A549 (cell line): ENCODE measurements around the gene OR2H1. TPM values are rescaled to one million over a fixed set of nuclear protein-coding genes. Genes with fewer than 3 reads are reported as not detected.

ENCODE experiments used
- ATAC-seq, 2 experiments: fragments of 200-7000 bp in 1 of 2; fragments of >200 bp in 1 of 2; cut with Nextera tagmentation in 1 of 2; cut with Tn5 transposase in 1 of 2; 3 replicates each; pipeline versions ENCODE4 v1.8.0 to v1.9.1; 2018 to 2020; ENCODE audit warnings: mild to moderate bottlenecking in 1 of 2, moderate library complexity in 1 of 2
- CTCF ChIA-PET: fragments of 300-600 bp; sonication (Branson Sonifier 250); formaldehyde crosslinking; extraction: SDS; loops from one replicate; lab custom pipeline; 2021; ENCODE audit warnings: antibody characterized with exemption, inconsistent platforms; lab: Yijun Ruan, JAX
- POLR2A ChIA-PET: fragments of 350-600 bp; formaldehyde crosslinking; extraction: SDS; loops from one replicate; lab custom pipeline; 2021; ENCODE audit warnings: antibody characterized with exemption, inconsistent platforms; lab: Yijun Ruan, JAX
- DNase-seq, 2 experiments: peaks; one replicate each; pipeline versions ENCODE4 v3.0.0 to v3.0.0-alpha.2; 2011 to 2016; ENCODE audit warnings: low read depth in 1 of 2, low spot score in 1 of 2
- FAIRE-seq: peaks from 2 replicates; lab custom pipeline; 2011; peaks lifted over from hg19 to GRCh38; lab: Jason Lieb, UNC
- H3K27ac ChIP-seq, 2 experiments: fragments of >200 bp; sonication (Bioruptor Twin); formaldehyde crosslinking; 3 replicates each; pipeline ENCODE4 v1.5.1; 2016 to 2017
- H3K4me1 ChIP-seq: fragments of >200 bp; sonication (Bioruptor Twin); formaldehyde crosslinking; 3 replicates; pipeline ENCODE4 v1.6.1; 2016
- H3K4me2 ChIP-seq: fragments of >200 bp; sonication (Bioruptor Twin); formaldehyde crosslinking; 3 replicates; pipeline ENCODE4 v1.6.1; 2016
- H3K4me3 ChIP-seq: fragments of >200 bp; sonication (Bioruptor Twin); formaldehyde crosslinking; 3 replicates; pipeline ENCODE4 v1.5.1; 2016
- H3K9me3 ChIP-seq: fragments of >200 bp; sonication (Bioruptor Twin); formaldehyde crosslinking; 3 replicates; pipeline ENCODE4 v1.6.1; 2016
- BCL3 ChIP-seq: fragments of >200 bp; sonication (Bioruptor Twin); formaldehyde crosslinking; IDR thresholded peaks from 3 replicates; pipeline ENCODE4 v1.6.1; 2016
- BHLHE40 ChIP-seq: IDR thresholded peaks from 2 replicates; pipeline ENCODE4 v1.6.1; 2012; ENCODE audit warnings: low read depth, low read length, inconsistent platforms
- CBX2 ChIP-seq: fragments of 200-600 bp; sonication (generic); IDR thresholded peaks from 2 replicates; pipeline ENCODE4 v1.6.1; 2016; ENCODE audit warnings: low read depth, mild to moderate bottlenecking, borderline replicate concordance
- CHD2 ChIP-seq: fragments of 150-350 bp; IDR thresholded peaks from 2 replicates; pipeline ENCODE4 v1.6.1; 2014; ENCODE audit warnings: low read length; ENCODE audit not compliant: partially characterized antibody
- EHF ChIP-seq: fragments of 250-450 bp; sonication (Bioruptor Pico); IDR thresholded peaks from 2 replicates; pipeline ENCODE4 v1.5.0; 2020; ENCODE audit warnings: mild to moderate bottlenecking
- FOSL2 ChIP-seq, 2 experiments: fragments of 450-650 bp in 1 of 2; fragments of >200 bp in 1 of 2; sonication (Bioruptor Twin) in 1 of 2; formaldehyde crosslinking; IDR thresholded peaks; 2 replicates each; pipeline versions ENCODE4 v1.5.0 to v1.6.1; 2016 to 2020; ENCODE audit warnings: mild to moderate bottlenecking in 1 of 2, moderate library complexity in 1 of 2
- HDAC2 ChIP-seq: fragments of 200-600 bp; sonication (generic); IDR thresholded peaks from 2 replicates; pipeline ENCODE4 v1.6.1; 2016
- HEYL ChIP-seq: fragments of 250-450 bp; sonication (Bioruptor Pico); IDR thresholded peaks from 2 replicates; pipeline ENCODE4 v1.8.0; 2021; ENCODE audit warnings: mild to moderate bottlenecking, moderate library complexity
- HOXA7 ChIP-seq: fragments of 250-450 bp; sonication (Bioruptor Pico); IDR thresholded peaks from 2 replicates; pipeline ENCODE4 v1.5.0; 2020; ENCODE audit warnings: mild to moderate bottlenecking, moderate library complexity
- JUNB ChIP-seq: fragments of >200 bp; sonication (Bioruptor Twin); formaldehyde crosslinking; IDR thresholded peaks from 2 replicates; pipeline ENCODE4 v1.6.1; 2016
- KDM1A ChIP-seq: fragments of 200-600 bp; sonication (generic); IDR thresholded peaks from 2 replicates; pipeline ENCODE4 v1.6.1; 2016; ENCODE audit warnings: low read depth, mild to moderate bottlenecking
- KDM5A ChIP-seq: fragments of 200-600 bp; sonication (generic); IDR thresholded peaks from 2 replicates; pipeline ENCODE4 v1.6.1; 2016; ENCODE audit warnings: antibody characterized with exemption, mild to moderate bottlenecking
- MAZ ChIP-seq: fragments of 150-350 bp; IDR thresholded peaks from 2 replicates; pipeline ENCODE4 v1.6.1; 2014; ENCODE audit warnings: antibody characterized with exemption, low read depth, low read length, borderline replicate concordance
- MYC ChIP-seq: IDR thresholded peaks from 2 replicates; pipeline ENCODE4 v1.6.1; 2012; ENCODE audit warnings: mild to moderate bottlenecking, inconsistent platforms, low read length, improper control_type of control experiment, borderline replicate concordance
- NPAS2 ChIP-seq: fragments of 250-450 bp; sonication (Bioruptor Pico); IDR thresholded peaks from 2 replicates; pipeline ENCODE4 v1.8.0; 2022; ENCODE audit warnings: mild to moderate bottlenecking, moderate library complexity, borderline replicate concordance
- PHF8 ChIP-seq: fragments of 200-600 bp; sonication (generic); IDR thresholded peaks from 2 replicates; pipeline ENCODE4 v1.6.1; 2016; ENCODE audit warnings: low read depth, mild to moderate bottlenecking, antibody characterized with exemption, moderate library complexity, borderline replicate concordance
- POLR2A ChIP-seq: IDR thresholded peaks from 2 replicates; pipeline ENCODE4 v1.6.1; 2012; ENCODE audit warnings: mild to moderate bottlenecking, low read length
- RFX5 ChIP-seq: fragments of 450-650 bp; IDR thresholded peaks from 2 replicates; pipeline ENCODE4 v1.7.1; 2014; ENCODE audit warnings: antibody characterized with exemption, mild to moderate bottlenecking, moderate library complexity
- SMC3 ChIP-seq: fragments of >200 bp; sonication (Bioruptor Twin); formaldehyde crosslinking; IDR thresholded peaks from 3 replicates; pipeline ENCODE4 v1.6.1; 2018; ENCODE audit warnings: inconsistent platforms
- SREBF2 ChIP-seq: fragments of 450-650 bp; IDR thresholded peaks from 2 replicates; pipeline ENCODE4 v1.6.1; 2014; ENCODE audit warnings: mild to moderate bottlenecking, moderate library complexity
- ZC3H11A ChIP-seq: fragments of 450-650 bp; IDR thresholded peaks from 2 replicates; pipeline ENCODE4 v1.6.1; 2014; ENCODE audit warnings: antibody characterized with exemption, mild to moderate bottlenecking
- ZSCAN20 ChIP-seq: fragments of 250-450 bp; sonication (Bioruptor Pico); IDR thresholded peaks from 2 replicates; pipeline ENCODE4 v1.8.0; 2022; ENCODE audit warnings: mild to moderate bottlenecking, moderate library complexity
- WGBS: methylation state at CpG from one replicate; pipeline ENCODE4 v1.1.6; 2017; ENCODE audit errors: missing lambda C conversion rate; 5-methylcytosine and 5-hydroxymethylcytosine counted together
- polyA plus RNA-seq, 4 experiments: library from polyadenylated mRNA; depleted of rRNA in 3 of 4; stranded (reverse); fragments of >200 nt; fragmentation: RNase III in 1 of 4; extraction: RNeasy Plus Mini Kit Qiagen cat#74134 plus additional on column Dnase treatment in 1 of 4; gene quantifications; 2 replicates in 3 of 4; 3 replicates in 1 of 4; pipeline ENCODE4 v1.2.3, GENCODE V29; 2011 to 2017
- TF ChIP-seq, protein P1 (sequence below): fragments of 250-450 bp; sonication (Bioruptor Pico); IDR thresholded peaks from 2 replicates; pipeline ENCODE4 v1.5.0; 2021; ENCODE audit warnings: mild to moderate bottlenecking, moderate library complexity, borderline replicate concordance

The OR2H1 gene
- polyA plus RNA-seq, 2 of the 4 experiments (the other 2 are of a cell fraction): not detected

DNA sequence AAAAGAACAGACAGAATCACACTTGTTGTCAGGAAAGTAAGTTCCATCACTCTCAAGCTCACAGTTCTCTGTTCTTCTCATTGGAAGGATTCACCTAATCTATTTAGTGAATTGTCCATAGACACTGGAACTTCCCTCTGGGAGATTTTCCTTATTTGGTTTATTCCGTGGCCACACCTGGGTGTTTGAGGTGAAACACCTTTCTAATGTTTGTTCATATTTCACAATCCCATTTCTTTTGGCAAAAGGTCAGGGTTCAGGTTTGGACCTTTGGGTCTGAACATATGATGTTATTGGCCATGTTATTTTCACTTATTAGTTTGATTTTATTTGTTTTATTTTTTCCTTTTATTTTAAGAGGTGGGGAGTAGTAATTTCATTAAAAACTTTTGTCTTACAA is 26.8 kb downstream of the OR2H1 start (continued):
- TF ChIP-seq MAZ (no peak), HDAC2 (no peak), JUNB (no peak), RFX5 (no peak)

GRCh38 chr6:29486577-29486976 is 29.6 kb downstream of the OR2H1 start:
- Histone ChIP-seq H3K9me3 (no peaks in the 10 kb centered on the region), H3K4me2 (no peak overlapping the region), H3K4me3 (no peak overlapping the region), H3K27ac (no peak overlapping the region), H3K4me1 (no peaks in the 10 kb centered on the region)
- WGBS: 50% methylated on average over 4 of the region's 4 CpGs
- CTCF ChIA-PET: interaction anchor here (0.6 kb wide), 1 partner anchor 30 kb away, joined by 3 read pairs; no protein-coding TSS in a partner anchor
- TF ChIP-seq PHF8 (no peak), KDM5A (no peak), FOSL2 (IDR thresholded peaks at IDR 0.05) (no peak), FOSL2 (CRISPR knock-in tag; IDR thresholded peaks at IDR 0.05) (no peak), ZC3H11A (no peak), POLR2A (no peak), HEYL (CRISPR knock-in tag) (no peak), EHF (CRISPR knock-in tag) (no peak), KDM1A (no peak), ZSCAN20 (CRISPR knock-in tag) (no peak)
- TF ChIP-seq, protein P1, sequence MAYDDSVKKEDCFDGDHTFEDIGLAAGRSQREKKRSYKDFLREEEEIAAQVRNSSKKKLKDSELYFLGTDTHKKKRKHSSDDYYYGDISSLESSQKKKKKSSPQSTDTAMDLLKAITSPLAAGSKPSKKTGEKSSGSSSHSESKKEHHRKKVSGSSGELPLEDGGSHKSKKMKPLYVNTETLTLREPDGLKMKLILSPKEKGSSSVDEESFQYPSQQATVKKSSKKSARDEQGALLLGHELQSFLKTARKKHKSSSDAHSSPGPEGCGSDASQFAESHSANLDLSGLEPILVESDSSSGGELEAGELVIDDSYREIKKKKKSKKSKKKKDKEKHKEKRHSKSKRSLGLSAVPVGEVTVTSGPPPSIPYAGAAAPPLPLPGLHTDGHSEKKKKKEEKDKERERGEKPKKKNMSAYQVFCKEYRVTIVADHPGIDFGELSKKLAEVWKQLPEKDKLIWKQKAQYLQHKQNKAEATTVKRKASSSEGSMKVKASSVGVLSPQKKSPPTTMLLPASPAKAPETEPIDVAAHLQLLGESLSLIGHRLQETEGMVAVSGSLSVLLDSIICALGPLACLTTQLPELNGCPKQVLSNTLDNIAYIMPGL: no peak
- FAIRE-seq (no peak), ATAC-seq (no peak), DNase-seq (no peak)
- POLR2A ChIA-PET: no interaction called here

DNA sequence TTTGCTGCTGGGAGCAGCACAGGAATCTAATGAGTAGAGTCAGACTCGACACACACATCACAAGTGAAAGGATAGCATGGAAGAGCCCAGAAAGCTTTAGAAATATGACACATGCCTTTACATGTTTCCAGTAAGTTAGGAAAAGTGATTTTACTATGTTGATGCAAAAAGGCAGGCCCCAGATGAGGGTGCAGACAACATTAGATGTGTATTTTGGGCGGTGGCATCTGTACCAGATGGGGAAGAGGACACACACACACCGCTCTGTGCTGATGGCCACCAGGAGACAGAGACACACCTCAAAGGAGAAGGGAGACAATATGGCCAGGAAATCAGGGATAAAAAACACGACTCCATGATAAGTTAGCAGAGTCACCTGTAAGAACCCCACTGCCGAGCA is 30.2 kb downstream of the OR2H1 start:
- H3K27ac ChIP-seq: no peak overlapping the region
- no peak overlapping the region for H3K4me3 ChIP-seq
- FAIRE-seq: no peak
- TF ChIP-seq HOXA7 (CRISPR knock-in tag) (no peak), SREBF2 (no peak), BHLHE40 (no peak), EHF (CRISPR knock-in tag) (no peak), MAZ (no peak), FOSL2 (IDR thresholded peaks at IDR 0.05) (no peak), FOSL2 (CRISPR knock-in tag; IDR thresholded peaks at IDR 0.05) (no peak)
- no peaks in the 10 kb centered on the region for H3K9me3 ChIP-seq
- ChIA-PET CTCF (interaction anchor here (0.6 kb wide), 1 partner anchor 30 kb away, joined by 3 read pairs; no protein-coding TSS in a partner anchor), POLR2A (no interaction called here)
- DNase-seq: no peak
- H3K4me1 ChIP-seq: no peaks in the 10 kb centered on the region
- 24% methylated on average over 5 of the region's 5 CpGs for WGBS
- H3K4me2 ChIP-seq: no peak overlapping the region
- ATAC-seq: no peak

DNA sequence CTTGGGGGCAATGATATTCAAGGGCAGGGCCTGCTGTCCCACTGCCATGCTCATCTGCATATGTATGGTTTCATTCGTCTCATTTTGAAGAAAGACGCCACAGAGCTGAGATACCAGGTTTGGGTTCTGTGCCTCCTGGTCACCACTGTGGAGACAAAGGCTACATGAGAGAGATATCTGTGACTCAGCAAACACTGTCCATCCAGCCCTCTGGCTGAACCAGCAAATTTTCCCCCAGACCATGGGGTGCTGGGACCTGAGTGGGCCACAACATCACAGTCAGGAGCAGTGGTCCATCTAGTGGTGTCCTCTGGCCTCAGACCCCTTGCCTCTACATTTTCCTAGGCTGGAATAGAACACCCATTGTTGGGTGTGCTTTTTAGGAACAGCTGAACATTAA is 30.7 kb downstream of the OR2H1 start, which contains the start of gene MAS1L:
Gene MAS1L, minus strand, starts transcription at position 297 of the 400 bp plus-strand sequence. Its CDS starts 54 bp downstream, at position 243.
- TF ChIP-seq BCL3: no peak
- TF ChIP-seq CHD2: no peak
- no peak for TF ChIP-seq NPAS2 (CRISPR knock-in tag)
- TF ChIP-seq MYC: no peak
- no peak for TF ChIP-seq CBX2
- TF ChIP-seq SMC3: no peak
- no peak for TF ChIP-seq SREBF2
- no peak within 1 kb of the TSS for H3K27ac ChIP-seq
- no peak for DNase-seq
- no CpG with 5 or more reads among the region's 2 CpGs for WGBS
- POLR2A ChIA-PET: no interaction called here
- CTCF ChIA-PET: no interaction called here
- FAIRE-seq: no peak
- no peak within 1 kb of the TSS for H3K4me3 ChIP-seq
- no peak for ATAC-seq
- no peaks in the 10 kb centered on the region for H3K9me3 ChIP-seq
- H3K4me1 ChIP-seq: no peaks in the 10 kb centered on the region
- H3K4me2 ChIP-seq: no peak within 1 kb of the TSS
